Measurements from ENCODE around the gene TWF2.

Gene TWF2

DNA sequence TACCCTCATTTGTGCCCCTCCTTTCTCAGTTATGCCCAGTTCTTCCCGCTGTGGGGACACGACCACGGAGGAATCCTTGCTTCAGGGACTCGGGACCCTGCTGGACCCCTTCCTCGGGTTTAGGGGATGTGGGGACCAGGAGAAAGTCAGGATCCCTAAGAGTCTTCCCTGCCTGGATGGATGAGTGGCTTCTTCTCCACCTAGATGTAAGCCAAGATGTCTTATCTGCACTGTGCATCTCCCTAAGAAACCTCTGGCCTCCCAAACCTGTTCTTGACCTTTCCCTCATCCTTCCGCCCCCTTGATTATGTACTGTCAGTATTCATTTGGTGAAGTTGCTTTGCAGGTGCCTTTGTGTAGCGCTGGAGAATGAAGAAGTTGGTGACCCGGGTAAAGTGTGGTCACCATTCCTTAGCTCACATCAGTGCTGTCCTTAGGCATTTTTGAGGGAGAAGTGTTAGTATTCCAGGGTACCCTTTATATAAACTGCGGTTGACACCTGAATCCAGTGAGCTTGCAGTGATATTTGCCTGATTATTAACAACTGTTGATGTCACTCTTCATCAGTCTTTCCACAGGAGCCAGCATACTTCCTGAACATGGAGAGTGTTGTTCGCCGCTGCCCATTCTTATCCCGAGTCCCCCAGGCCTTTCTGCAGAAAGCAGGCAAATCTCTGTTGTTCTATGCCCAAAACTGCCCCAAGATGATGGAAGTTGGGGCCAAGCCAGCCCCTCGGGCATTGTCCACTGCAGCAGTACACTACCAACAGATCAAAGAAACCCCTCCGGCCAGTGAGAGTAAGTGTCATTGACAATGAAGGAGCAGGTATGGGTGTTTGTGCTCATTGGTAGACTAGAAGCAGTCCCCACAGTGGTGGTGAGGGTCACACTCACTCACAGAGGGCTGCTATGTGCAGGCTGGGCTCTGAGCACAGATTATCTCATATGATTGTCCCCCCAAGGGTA is 40.0 kb downstream of the TWF2 start:
- DNase-seq = no peak

DNA sequence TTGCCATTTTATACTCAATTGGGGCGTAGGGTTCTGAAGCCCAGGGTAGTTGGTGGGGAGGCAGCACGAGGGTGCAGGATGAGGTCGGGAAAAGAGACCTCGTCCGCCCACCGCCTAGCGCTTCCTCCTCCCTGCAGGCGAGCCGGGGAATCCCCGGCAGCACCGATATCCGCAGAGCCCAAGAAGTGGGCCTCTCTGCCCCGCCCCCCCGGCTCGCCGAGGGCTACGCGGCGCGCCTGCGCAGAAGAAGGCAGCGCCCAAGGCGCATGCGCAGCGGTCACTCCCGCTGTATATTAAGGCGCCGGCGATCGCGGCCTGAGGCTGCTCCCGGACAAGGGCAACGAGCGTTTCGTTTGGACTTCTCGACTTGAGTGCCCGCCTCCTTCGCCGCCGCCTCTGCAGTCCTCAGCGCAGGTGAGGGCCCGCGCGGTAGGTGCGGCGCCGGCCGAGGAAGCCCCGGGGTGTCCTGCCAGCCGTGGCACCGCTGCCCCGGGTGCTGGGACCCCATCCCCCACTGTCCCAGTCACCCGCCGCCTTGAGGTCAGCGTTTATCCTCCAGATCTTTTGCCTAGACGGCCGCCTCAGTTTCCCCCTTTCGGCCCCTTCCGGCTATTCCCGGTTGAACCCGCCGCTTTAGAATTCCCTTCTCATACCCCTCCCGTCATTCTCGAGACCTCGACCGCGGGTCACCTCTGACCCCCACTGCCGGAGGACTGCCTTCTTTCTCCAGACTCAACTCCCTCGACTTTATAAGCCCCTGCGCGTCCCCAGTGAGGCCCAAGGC is 40.9 kb downstream of the TWF2 start, which contains the start of gene ALAS1:
ALAS1 (plus strand) TSS at position 319 of the 784 bp plus-strand sequence. CDS start 1,082 bp downstream, outside the sequence.
- DNase-seq = peak; percentile 92

DNA sequence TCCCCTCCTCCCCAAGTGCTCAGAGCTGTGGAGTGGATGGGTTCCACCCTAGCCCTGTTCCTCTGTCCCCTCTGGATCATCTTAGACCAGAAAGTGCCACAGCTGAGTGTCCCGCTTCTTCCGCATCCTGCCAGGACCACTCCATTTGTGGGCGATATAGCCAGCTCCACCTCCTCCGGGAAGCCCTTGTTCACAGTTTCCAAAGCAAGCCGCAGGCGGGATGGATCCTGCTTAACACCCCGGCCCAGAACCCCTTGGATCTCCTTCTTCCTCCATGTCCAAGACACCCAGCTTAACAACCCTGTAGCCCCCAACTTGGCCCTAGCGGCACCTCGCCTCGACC is 41.5 kb downstream of the TWF2 start:
- no peak for DNase-seq

DNA sequence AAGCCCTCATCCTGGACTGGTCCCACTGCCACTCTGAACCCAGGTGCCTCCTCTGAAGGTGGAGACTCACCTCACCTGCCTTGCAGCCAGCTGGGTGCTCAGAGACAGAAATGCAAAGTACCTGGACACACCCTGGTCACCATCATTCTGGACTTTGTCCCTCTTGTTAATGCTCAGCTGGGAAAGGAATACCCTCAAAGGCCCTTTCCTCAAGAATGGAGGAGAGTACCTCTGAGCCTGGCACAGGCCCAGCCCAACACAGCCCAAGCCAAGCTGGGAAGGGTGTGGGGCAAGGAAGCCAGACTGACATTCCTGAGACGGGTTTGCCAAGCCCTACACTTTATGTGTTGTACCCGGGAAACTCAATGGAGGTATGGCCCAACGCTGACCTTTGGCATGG is 42.0 kb downstream of the TWF2 start:
- no peak for DNase-seq

DNA sequence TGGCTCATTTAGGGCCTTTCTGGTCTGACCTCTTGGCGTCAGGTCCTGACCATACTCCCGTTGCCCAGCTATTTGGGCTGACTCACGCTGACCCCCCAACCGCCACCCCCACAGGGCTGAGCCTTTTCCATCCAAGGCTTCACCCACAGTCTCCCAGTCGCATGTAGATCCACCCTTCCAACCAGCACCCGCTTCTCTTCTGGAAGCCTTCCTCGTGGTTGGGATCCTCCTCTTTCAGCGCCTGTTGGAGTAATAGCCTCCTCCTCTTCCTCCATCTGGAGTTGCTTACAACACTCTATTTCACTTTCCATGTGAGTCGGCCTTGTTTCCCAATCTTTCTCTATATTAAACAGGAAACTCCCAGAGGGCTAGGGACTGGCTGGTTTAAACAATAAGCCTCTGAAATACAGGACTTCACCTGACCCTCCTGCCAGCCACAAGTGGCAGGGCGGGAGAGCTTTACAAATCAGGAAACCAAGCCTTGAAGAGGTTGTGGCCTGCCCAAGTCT is 43.1 kb downstream of the TWF2 start:
- no peak for DNase-seq

DNA sequence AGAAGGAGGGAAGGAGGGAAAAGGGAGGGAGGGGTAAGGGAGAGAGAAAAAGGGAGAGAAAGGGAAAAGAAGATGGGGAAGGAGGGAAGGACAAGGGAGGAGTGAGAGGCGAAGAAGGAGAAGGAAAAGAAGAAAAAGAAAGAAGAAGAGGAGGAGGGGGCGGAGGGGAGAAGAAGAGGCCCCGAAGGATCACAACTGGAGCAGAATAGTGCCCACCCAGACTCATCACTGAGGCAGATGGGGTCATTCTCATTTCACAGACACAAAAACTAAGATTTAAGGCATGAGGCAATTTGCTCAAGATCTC is 43.7 kb downstream of the TWF2 start:
- DNase-seq = no peak

DNA sequence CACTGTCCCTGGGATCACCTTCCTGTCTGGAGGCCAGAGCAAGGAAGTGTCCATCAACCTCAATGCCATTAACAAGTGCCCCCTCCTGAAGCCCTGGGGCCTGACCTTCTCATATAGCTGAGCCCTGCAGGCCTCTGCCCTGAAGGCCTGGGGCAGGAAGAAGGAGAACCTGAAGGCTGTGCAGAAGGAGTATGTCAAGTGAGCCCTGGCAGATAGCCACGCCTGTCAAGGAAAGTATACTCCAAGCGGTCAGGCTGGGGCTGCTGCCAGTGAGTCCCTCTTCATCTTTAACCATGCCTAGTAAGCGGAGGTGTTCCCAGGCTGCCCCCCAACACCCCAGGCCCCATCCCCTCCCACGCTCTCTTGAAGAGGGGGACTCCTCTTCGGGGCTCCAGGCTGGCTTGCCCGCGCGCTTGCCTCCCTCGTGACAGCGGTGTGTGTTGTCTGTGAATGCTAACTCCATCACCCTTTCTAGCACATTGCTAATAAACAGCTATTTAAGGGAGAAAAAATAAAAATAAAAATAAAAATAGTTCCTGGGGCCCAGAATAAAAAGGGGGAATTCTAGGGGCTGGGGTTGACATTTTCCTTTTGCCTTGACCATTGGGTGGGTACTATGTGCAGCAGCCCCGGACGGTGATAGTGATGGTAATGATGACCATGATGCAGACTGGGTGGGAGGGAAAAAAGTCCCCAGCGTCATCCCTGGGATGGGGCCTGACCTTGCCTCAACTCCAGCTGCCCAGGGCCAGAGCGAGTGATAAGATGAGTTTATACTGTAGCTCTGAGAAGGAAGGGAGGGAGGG is 44.3 kb downstream of the TWF2 start:
- DNase-seq = no peak

DNA sequence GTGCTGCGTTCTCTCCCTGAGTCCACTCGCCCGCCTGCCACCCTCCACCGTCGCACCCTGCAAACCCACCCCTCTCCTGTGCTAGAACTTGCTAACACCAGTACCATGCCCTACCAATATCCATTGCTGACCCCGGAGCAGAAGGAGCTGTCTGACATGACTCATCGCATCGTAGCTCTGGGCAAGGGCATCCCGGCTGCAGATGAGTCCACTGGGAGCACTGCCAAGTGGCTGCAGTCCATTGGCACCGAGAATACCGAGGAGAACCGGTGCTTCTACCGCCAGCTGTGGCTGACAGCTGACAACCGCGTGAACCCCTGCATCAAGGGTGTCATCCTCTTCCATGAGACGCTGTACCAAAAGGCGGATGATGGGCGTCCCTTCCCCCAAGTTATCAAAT is 45.9 kb downstream of the TWF2 start:
- no peak for DNase-seq

DNA sequence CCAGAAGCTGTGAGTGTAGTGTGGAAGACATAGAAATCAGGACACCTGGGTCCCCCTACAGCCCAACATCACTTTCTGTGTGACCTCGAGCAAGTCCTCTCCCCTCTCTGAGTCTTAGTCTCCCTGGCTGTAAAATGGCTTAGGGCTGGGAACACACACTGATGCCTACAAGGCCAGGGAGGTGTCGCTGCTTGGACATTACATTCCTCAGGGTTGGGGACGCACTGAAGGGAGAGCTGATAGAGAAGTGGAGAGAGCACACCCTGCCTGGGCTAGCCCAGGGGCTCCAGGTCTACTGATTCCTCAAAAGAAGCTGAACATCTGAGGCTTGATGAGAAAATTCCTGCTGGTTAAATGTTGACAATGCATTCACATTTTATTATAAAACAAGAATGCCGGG is 47.3 kb downstream of the TWF2 start:
- DNase-seq = no peak

DNA sequence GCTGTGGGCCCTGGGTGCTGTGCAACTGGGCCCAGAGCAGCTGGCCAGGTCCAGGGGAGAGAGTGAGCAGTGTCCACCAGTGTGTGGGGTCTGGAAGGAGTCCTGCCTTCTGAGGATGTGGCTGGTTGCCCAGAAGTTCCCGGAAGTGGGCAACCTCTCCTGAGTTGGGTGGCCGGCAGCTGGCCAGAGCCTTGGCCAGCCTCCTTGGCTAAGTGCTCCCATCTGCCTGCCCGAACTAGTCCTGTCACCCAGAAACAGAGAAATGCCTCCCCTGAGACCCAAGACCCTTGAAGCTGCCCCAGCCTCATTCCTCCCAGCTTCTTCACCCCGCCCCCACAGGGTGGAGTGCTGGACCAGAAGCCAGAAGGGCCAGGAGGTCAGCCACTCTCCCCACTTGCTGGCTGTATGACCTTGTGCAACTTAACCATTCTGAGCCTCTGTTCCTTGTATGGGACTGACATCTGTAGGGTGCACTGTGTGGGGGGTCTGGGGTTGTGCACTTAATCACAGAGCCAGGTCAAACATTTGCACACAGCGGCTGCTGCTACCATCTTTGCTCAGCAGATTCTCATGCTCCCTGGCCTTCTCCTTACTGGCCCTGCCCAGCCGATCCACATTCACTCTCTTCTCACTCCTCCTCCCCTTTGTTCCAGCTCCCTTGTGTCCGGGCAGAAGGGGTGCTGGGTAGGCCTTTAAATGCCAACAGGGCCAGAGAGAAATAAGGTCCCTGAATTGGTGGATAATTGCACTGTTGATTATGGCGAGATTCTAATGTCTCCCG is 48.5 kb downstream of the TWF2 start:
- DNase-seq = no peak

DNA sequence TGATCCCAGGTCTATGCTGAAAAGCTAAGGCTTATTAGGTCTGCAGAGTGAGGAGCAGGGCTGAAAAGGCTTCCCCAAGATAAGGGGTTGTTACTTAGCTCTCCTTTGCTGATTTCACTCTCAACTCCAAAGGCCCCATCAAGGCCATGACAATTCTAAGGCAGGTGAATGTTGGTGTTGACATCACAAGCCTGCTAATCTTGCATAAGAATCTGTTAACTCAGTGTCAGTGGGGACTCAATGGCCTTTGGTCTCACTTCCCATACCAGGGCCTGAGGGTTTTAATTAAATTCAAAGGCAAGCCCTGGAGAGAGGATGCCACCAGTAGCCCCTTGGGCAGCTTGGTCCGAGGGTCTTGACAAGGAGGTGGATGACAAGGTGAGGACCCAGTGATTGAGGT is 50.4 kb downstream of the TWF2 start:
- no peak for DNase-seq

DNA sequence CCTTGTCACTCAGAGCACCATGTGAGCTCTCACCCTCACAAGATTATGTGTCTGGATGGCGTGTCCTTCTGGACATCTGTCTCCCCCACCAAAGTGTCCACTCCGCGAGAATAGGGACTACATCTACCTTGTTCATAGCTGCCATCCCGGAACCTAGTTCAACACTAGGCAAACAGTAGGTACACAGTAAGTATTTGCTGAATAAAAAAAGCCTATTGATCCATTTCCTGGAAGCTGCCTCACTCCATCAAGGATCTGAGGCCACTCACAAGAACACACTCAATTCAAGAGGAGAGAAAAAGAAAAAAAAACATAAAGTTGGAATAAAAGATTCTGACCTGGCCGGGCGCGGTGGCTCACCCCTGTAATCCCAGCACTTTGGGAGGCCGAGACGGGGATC is 52.2 kb downstream of the TWF2 start:
- no peak for DNase-seq

DNA sequence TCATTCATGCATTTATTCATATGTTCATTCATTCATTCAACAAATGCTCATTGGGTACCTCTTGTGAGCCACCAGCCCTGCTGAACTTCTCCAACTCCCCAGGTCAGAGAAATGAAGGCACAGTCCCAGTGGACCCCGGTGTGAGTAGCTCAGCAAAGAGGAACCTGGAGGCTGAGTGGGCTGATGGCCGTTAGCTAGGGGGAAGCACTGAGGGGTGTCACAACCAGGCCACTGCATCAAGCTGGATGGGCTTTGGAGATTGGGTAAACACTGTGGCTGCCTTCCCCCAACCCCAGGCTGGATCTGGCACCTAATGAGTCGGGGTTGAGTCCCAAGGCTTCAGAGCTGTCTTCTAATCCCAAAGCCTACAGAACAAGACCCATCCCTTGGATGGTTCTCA is 53.1 kb downstream of the TWF2 start:
- no peak for DNase-seq

DNA sequence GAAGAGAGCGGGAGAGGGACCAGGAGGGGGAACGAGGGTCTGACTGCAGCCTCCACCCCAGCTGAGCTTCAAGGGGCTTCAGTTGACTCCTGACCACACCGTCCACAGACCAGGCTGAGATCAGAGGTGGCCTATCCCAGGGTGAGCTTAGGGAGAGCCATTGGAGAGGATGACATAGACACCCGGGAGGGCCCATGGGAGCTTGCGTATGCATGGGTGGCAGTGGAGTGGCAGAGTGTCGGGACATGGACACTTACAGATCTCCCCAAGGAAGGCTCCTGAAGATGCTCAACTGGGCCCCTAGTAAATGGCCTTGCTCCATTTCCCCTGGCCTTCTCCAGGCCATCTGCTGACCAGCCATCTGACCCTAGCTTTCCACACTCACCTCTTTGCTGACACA is 53.6 kb downstream of the TWF2 start:
- no peak for DNase-seq

DNA sequence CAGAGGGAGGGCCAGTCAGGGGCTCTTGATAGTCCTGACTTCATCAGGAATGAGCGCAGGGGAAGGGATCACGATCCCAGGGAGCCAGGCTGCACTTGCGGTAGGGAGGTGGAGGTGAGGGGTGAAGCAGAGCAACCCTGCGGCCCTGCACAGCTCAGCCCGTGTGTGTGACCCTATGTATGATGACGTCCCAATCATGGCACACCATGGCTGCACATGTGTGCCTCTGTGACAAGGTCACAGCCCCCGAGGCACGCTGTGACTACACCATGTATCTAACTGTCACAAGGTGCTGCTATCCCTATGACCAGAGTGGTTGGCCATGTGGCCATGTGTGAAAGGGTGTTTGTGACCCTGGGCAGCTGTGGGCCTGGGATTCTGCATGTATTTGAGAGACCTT is 54.3 kb downstream of the TWF2 start:
- no peak for DNase-seq

DNA sequence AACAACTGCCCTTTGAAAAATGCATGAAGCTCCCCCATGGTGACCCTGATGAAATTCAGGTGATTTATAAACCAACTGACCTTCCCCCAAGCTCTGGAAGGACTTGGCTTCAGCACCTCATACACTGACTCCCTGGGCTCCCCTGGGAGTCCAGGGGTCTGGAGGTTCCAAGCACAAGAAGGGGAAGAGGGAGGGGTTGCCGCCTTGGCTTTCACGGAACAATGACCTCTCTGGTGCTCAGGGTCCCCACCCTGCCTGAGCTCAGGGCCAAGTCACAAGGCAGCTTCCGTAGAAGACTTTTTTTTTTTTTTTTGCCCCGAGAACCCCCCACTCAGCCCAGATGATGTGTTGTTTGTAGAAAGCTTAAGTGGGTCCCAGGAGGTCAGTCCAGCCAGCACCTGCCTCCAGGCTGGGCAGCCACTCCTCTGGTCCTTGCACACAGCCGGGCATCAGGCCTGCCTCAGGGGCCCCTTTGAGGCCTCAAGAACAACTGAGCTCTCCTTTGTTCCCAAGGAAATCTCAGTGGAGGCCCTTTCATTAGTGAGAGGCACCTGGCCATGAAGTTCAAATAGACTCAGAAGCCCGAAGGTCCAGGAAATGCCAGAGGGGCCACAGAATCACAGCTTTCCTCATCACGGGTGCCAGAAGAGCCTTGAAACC is 55.0 kb downstream of the TWF2 start:
- no peak for DNase-seq

DNA sequence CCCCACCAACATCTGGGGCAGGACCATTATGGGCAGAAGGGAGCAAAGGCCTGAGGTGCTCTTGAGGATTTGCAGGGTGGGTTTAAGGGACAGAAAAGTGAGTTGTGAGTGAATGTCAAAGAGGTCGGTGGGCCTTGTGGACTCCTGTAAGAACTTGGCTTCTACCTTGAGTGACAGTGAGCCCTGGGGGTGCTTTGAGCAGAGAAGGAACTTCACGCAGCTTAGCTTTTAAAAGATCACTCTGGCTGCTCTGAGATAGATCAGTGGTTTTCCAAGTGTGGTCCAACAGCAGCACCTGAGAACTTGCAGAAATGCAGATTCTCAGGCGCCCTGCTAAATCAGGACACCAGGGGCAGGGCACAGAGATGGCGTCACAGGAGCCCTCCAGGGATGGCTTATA is 56.3 kb downstream of the TWF2 start:
- DNase-seq = no peak

DNA sequence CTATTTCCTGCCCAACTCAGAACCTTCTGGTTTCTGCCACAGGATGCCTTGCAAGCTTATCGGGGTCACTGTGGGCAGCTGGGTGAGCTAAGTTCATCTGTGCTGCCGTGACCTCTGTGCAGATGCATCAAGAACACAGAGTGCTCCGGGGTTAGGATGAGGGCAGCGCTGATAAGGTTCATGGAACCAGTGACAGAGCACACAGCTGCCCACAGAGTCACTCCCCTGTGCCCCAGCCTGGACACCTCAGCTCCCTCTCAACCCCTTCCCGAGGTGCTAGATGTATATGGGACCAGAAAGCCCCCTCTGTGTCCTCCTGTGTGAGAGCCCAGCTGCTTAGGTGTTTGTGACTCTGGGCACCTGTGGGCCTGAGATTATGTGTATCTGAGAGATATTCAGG is 56.8 kb downstream of the TWF2 start:
- no peak for DNase-seq

DNA sequence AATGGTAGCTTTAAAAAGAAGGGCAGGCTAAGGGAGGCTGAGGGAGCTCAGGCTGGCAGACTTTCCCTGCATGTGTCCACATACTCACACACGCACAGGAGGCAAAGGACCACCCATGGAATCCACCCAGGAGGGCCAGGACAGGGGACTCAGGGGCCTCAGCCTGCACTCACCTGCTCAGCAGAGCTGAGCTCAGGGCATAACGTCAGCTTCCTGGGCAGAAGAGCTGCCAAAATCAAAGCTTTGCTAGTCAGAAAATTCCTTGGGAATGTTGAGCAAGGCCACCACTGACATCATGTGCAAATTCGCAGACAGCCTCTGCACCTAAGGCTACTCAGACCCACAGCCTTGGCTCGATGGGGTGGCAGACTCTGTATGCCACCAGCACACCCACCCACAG is 57.4 kb downstream of the TWF2 start:
- no peak for DNase-seq
